Activated CD8-positive, alpha-beta memory T cell treated with anti-CD3 and anti-CD28 coated beads, Interleukin-2, amount 10 ng/mL, durations not matched to agents 7 days and 5 days (primary cell): Measurements from ENCODE around the gene EIF1AD. TPM values are rescaled to one million over a fixed set of nuclear protein-coding genes. Genes with fewer than 3 reads are reported as not detected.
A peak's percentile ranks its signal among the peaks of the same experiment; 100 is the strongest.

Experiments
- ATAC-seq: fragments of 150-1000 bp; cut with Tn5 transposase; one replicate; pipeline ENCODE4 v1.10.0; 2021; ENCODE audit warnings: moderate library complexity
- CTCF ChIA-PET: fragments of 350-600 bp; sonication (Branson Sonifier 250); formaldehyde crosslinking; loops from one replicate; lab custom pipeline; 2021; ENCODE audit warnings: antibody characterized with exemption; lab: Charles Lee
- DNase-seq: peaks from one replicate; pipeline ENCODE4 v3.0.0-alpha.2; 2020
- H3K27ac Mint-ChIP-seq: one replicate; pipeline ENCODE4 v1.8.0; 2021; ENCODE audit warnings: mild to moderate bottlenecking, mixed read lengths
- H3K27me3 Mint-ChIP-seq: one replicate; pipeline ENCODE4 v1.8.0; 2021; ENCODE audit warnings: mixed read lengths
- H3K36me3 Mint-ChIP-seq: one replicate; pipeline ENCODE4 v1.8.0; 2021; ENCODE audit warnings: mild to moderate bottlenecking, mixed read lengths
- H3K4me1 Mint-ChIP-seq: one replicate; pipeline ENCODE4 v1.8.0; 2021; ENCODE audit warnings: mixed read lengths
- H3K4me3 Mint-ChIP-seq: one replicate; pipeline ENCODE4 v1.8.0; 2021; ENCODE audit warnings: mild to moderate bottlenecking, moderate library complexity, mixed read lengths
- H3K9me3 Mint-ChIP-seq: one replicate; pipeline ENCODE4 v1.8.0; 2022; ENCODE audit warnings: low read depth, mixed read lengths
- total RNA-seq, 2 experiments: library from RNA; stranded (reverse); gene quantifications; one replicate each; pipeline ENCODE4 v1.2.3, GENCODE V29; 2021

EIF1AD gene, protein sequence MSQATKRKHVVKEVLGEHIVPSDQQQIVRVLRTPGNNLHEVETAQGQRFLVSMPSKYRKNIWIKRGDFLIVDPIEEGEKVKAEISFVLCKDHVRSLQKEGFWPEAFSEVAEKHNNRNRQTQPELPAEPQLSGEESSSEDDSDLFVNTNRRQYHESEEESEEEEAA
- total RNA-seq: 10 to 100 TPM; 57.5 to 60.3 TPM

DNA sequence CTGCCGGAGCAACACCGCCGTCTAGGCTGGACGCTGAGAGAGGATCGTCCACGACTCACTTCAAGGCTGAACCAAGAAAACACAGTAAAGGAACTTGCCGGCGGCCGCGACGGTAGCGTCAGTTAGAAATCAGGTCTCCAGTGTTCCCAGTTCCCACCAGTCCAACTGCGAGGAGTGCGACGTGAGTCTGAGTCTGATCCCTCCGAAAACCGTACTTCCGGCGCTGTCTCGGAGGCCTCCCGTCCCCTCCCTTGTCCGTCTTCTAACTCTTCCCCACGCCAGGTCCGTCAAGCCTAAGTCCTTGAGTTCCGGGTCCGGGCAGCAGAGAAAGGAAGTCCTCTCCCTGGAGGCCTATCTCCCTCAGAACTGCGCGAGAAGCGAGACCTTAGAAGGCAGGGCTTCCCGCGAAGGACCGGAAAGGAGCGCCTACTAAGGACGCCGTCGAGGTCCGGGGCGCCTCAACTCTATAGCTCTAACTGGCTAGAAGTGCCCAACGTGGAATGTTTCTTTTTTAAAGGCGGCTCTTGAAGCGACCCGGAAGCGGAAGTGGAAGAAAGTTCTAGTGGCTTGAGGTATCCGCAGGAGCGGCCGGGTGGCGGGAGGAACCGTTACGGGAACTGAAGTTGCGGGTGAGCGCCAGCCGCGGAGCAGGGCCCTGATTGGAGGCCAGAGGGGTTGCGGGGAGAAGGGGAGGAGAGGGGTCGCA is at the start of gene EIF1AD, which contains the start of gene BANF1:
Gene EIF1AD (minus strand): TSS at position 216 of the 706 bp plus-strand sequence. CDS start 1,768 bp downstream, outside the sequence.
Gene BANF1 (plus strand): TSS at position 562 of the 706 bp plus-strand sequence. CDS start 748 bp downstream, outside the sequence.
- DNase-seq: peak; percentile 97
- peaks cover 43% of the 10 kb centered on the region for H3K4me1 Mint-ChIP-seq
- peak; percentile 89 for ATAC-seq
- H3K27me3 Mint-ChIP-seq: no peaks in the 10 kb centered on the region
- H3K9me3 Mint-ChIP-seq: no peaks in the 10 kb centered on the region
- peak within 1 kb of the TSS; percentile 99 for H3K4me3 Mint-ChIP-seq
- CTCF ChIA-PET: interaction anchor here (0.7 to 2.5 kb wide), 14 partner anchors 9 to 290 kb away, joined by 3 to 14 read pairs (median 4); partner anchors contain the start of genes AP5B1, CATSPER1, CCDC85B and FIBP
- H3K27ac Mint-ChIP-seq: peak within 1 kb of the TSS; percentile 98
- H3K36me3 Mint-ChIP-seq: peaks cover 38% of the 10 kb centered on the region

DNA sequence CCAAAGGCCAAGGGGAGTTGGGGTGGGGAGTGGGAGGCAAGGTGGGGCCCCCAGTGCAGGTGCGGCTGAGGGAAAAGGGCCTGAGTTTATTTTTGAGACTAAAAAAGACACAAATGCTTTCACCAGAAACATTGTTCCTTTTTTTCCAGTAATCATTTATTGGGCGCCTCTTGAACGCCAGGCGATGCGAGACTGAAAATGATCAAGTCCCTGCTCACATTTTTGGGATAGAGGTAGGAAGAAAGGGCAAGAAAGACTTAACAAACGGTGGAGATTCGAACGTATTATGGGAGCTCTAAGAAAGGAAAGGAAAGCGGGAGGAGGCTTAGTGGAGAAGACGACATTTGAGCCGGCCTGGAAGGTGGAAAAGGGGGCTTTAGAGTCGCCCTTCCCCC is 49.4 kb upstream of the EIF1AD start:
- no peak for ATAC-seq
- H3K4me1 Mint-ChIP-seq: peaks cover 35% of the 10 kb centered on the region
- H3K36me3 Mint-ChIP-seq: peaks cover 27% of the 10 kb centered on the region
- H3K4me3 Mint-ChIP-seq: peak overlapping the region; percentile 89
- H3K27ac Mint-ChIP-seq: peak overlapping the region; percentile 83
- CTCF ChIA-PET: interaction anchor here (1.2 to 8.4 kb wide), 11 partner anchors 15 to 425 kb away, joined by 3 to 93 read pairs (median 6); partner anchors contain the start of genes KAT5 and MUS81
- DNase-seq: no peak
- H3K27me3 Mint-ChIP-seq: no peaks in the 10 kb centered on the region
- H3K9me3 Mint-ChIP-seq: no peaks in the 10 kb centered on the region

GRCh38 chr11:66050581-66051231 is 48.7 kb upstream of the EIF1AD start:
- ATAC-seq: no peak
- no peaks in the 10 kb centered on the region for H3K27me3 Mint-ChIP-seq

GRCh38 chr11:66048547-66049323 is 46.8 kb upstream of the EIF1AD start, which contains the start of gene GAL3ST3:
Gene GAL3ST3, minus strand, starts transcription at chr11:66049161. Its CDS starts 3,746 bp downstream, at chr11:66045415.
- peaks cover 39% of the 10 kb centered on the region for H3K4me1 Mint-ChIP-seq
- H3K27ac Mint-ChIP-seq: no peak within 1 kb of the TSS
- no peak for DNase-seq
- no peaks in the 10 kb centered on the region for H3K27me3 Mint-ChIP-seq
- ATAC-seq: no peak
- H3K4me3 Mint-ChIP-seq: no peak within 1 kb of the TSS
- CTCF ChIA-PET: interaction anchor here (2.5 to 4.9 kb wide), 2 partner anchors 27 to 40 kb away, joined by 6 to 51 read pairs; no protein-coding TSS in a partner anchor
- H3K9me3 Mint-ChIP-seq: no peaks in the 10 kb centered on the region
- H3K36me3 Mint-ChIP-seq: peaks cover 11% of the 10 kb centered on the region

More at GRCh38 chr11:66050581-66051231, 48.7 kb upstream of the EIF1AD start:
- CTCF ChIA-PET: interaction anchor here (0.9 to 8.4 kb wide), 10 partner anchors 15 to 424 kb away, joined by 3 to 93 read pairs (median 6); partner anchors contain the start of genes KAT5 and MUS81
- Mint-ChIP-seq H3K4me1 (peaks cover 35% of the 10 kb centered on the region), H3K4me3 (peak overlapping the region; percentile 89), H3K36me3 (peaks cover 24% of the 10 kb centered on the region), H3K27ac (peak overlapping the region; percentile 19), H3K9me3 (no peaks in the 10 kb centered on the region)
- no peak for DNase-seq

GRCh38 chr11:66047541-66048365 is 45.8 kb upstream of the EIF1AD start:
- DNase-seq (no peak), ATAC-seq (no peak)
- Mint-ChIP-seq H3K9me3 (no peaks in the 10 kb centered on the region), H3K4me3 (no peak overlapping the region), H3K4me1 (peaks cover 32% of the 10 kb centered on the region), H3K27ac (no peak overlapping the region), H3K27me3 (no peaks in the 10 kb centered on the region), H3K36me3 (peaks cover 5% of the 10 kb centered on the region)
- CTCF ChIA-PET: interaction anchor here (2.5 to 4.9 kb wide), 2 partner anchors 26 to 39 kb away, joined by 6 to 51 read pairs; no protein-coding TSS in a partner anchor

- Mint-ChIP-seq H3K27ac (no peak overlapping the region), H3K9me3 (no peaks in the 10 kb centered on the region), H3K27me3 (no peaks in the 10 kb centered on the region), H3K36me3 (no peaks in the 10 kb centered on the region), H3K4me1 (peaks cover 28% of the 10 kb centered on the region), H3K4me3 (no peak overlapping the region)
- DNase-seq: no peak
- CTCF ChIA-PET: interaction anchor here (1.4 to 4.9 kb wide), 4 partner anchors 12 to 38 kb away, joined by 5 to 51 read pairs (median 18); partner anchors contain the start of gene PACS1
- no peak for ATAC-seq
These were observed 44.9 kb upstream of the EIF1AD start for GRCh38 chr11:66046901-66047300.

- DNase-seq: peak; percentile 86
- peak; percentile 96 for ATAC-seq
- CTCF ChIA-PET: interaction anchor here (0.6 to 4.9 kb wide), 39 partner anchors 9 to 505 kb away, joined by 3 to 51 read pairs (median 4); partner anchors contain the start of genes AP5B1, BANF1, CST6 and FIBP
- H3K27me3 Mint-ChIP-seq: peaks cover 2% of the 10 kb centered on the region
- H3K9me3 Mint-ChIP-seq: no peaks in the 10 kb centered on the region
- H3K36me3 Mint-ChIP-seq: no peaks in the 10 kb centered on the region
- peaks cover 17% of the 10 kb centered on the region for H3K4me1 Mint-ChIP-seq
- H3K4me3 Mint-ChIP-seq: no peak overlapping the region
- no peak overlapping the region for H3K27ac Mint-ChIP-seq
These were observed 43.3 kb upstream of the EIF1AD start for GRCh38 chr11:66045177-66045639.

GRCh38 chr11:66044757-66045156 is 42.8 kb upstream of the EIF1AD start:
- CTCF ChIA-PET: interaction anchor here (0.6 to 4.9 kb wide), 39 partner anchors 9 to 505 kb away, joined by 3 to 51 read pairs (median 4); partner anchors contain the start of genes AP5B1, BANF1, CST6 and FIBP
- Mint-ChIP-seq H3K36me3 (no peaks in the 10 kb centered on the region), H3K4me3 (no peak overlapping the region), H3K27me3 (peaks cover 6% of the 10 kb centered on the region), H3K4me1 (peaks cover 15% of the 10 kb centered on the region), H3K9me3 (no peaks in the 10 kb centered on the region), H3K27ac (no peak overlapping the region)
- no peak for DNase-seq
- peak; percentile 45 for ATAC-seq

DNA sequence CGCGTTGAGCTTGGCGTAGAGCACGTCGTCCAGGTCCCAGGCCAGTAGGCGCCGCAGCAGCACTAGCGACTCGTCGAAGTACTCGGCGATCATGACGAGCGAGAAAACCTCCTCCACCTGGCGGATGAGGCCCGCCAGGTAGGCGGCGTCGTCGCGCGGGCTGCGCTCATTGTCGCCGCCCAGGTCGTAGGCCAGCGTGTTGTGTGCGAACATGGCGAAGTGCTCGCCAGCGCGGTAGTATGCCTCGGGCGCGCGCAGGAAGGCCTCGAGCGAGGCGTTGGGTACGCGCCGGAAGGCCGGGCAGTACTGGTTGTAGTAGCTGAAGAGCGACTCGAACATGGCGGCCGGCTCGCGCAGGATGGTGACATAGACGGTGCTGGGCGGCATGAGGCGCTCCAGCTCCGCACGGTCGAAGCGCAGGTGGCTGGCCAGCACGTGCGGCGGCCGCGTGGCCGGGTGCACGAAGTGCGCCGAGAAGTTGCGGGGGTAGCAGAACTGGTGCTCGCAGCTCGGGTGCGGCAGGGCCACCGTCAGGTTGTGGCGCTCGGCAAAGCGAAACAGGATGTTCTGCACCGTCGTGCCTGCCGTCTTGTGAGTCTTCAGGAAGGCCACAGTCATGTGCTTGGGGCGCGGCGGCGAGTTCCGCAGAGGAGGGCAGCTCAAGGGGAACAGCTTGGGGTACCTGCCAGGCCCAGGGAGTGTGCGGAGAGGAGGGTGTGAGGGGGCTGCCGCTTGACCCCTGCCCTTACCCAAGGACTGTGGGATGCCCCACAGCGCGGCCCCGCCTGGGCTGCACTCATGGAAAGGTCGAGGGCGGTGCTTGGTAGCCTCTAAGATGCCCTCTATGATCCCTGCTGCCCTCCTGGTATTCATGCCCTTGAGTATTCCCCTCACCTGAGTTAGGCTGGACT is 41.3 kb upstream of the EIF1AD start:
- H3K4me1 Mint-ChIP-seq: peaks cover 12% of the 10 kb centered on the region
- no peaks in the 10 kb centered on the region for H3K9me3 Mint-ChIP-seq
- H3K27me3 Mint-ChIP-seq: peaks cover 11% of the 10 kb centered on the region
- CTCF ChIA-PET: interaction anchor here (1.1 to 3.5 kb wide), 8 partner anchors 11 to 246 kb away, joined by 3 to 35 read pairs (median 6); partner anchors contain the start of genes FIBP, PACS1, SF3B2 and YIF1A
- no peak for DNase-seq
- H3K27ac Mint-ChIP-seq: no peak overlapping the region
- H3K4me3 Mint-ChIP-seq: no peak overlapping the region
- no peak for ATAC-seq
- H3K36me3 Mint-ChIP-seq: no peaks in the 10 kb centered on the region

GRCh38 chr11:66042227-66042995 is 40.5 kb upstream of the EIF1AD start:
- Mint-ChIP-seq H3K9me3 (no peaks in the 10 kb centered on the region), H3K27ac (no peak overlapping the region), H3K27me3 (peaks cover 11% of the 10 kb centered on the region), H3K4me1 (peaks cover 12% of the 10 kb centered on the region), H3K4me3 (no peak overlapping the region), H3K36me3 (no peaks in the 10 kb centered on the region)
- CTCF ChIA-PET: interaction anchor here (1.5 kb wide), 1 partner anchor 154 kb away, joined by 4 read pairs; the partner anchor contains the start of gene FIBP
- no peak for DNase-seq
- ATAC-seq: no peak
